Mammary epithelial cell (primary cell): ENCODE data around the gene POMT2.

Source experiments
- EZH2 ChIP-seq: IDR thresholded peaks from 2 replicates; pipeline ENCODE4 v1.6.1; 2012; ENCODE audit warnings: low read length, inconsistent platforms, borderline replicate concordance
- TF ChIP-seq, protein P1 (sequence below), 2 donors: IDR thresholded peaks in 1 of 2; conservative IDR thresholded peaks in 1 of 2; 2 replicates each; pipeline ENCODE4 v1.5.1; 2011 to 2012; ENCODE audit warnings: inconsistent platforms in 2 of 2, low read length in 2 of 2, mild to moderate bottlenecking in 2 of 2, control low read depth in 1 of 2, low read depth in 1 of 2; ENCODE audit not compliant: insufficient read depth in 1 of 2; ENCODE audit errors: extremely low read depth in 1 of 2

DNA sequence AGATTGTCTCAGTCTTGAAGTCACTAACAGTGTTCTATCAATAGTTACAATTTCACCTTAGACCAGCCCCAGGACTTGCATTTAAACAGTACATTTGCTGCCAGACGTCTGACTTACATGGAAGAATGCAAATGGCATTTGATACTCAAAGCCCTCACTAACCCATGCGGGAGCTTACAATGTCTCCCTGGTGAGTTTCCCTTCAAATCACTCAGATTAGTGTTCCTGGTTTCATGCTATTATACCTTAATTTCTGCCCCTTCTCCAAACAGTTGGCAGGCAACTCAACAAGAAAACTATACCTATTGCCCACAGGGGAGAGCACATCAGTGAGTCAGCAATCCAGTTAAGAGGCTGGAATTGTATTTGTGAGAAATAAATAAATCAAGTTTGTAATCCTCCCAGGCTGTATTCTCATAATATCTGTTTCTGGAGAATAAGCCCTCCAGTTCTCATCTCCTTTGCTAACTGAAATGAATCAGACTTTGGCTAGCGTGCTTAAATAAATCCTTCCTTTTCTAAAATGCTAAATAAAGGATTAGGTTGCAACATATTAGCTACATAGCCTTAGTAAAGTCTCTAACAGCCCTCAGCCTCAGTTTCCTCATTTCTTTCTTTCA lies 23.8 kb upstream of the POMT2 start:
- TF ChIP-seq, protein P1, sequence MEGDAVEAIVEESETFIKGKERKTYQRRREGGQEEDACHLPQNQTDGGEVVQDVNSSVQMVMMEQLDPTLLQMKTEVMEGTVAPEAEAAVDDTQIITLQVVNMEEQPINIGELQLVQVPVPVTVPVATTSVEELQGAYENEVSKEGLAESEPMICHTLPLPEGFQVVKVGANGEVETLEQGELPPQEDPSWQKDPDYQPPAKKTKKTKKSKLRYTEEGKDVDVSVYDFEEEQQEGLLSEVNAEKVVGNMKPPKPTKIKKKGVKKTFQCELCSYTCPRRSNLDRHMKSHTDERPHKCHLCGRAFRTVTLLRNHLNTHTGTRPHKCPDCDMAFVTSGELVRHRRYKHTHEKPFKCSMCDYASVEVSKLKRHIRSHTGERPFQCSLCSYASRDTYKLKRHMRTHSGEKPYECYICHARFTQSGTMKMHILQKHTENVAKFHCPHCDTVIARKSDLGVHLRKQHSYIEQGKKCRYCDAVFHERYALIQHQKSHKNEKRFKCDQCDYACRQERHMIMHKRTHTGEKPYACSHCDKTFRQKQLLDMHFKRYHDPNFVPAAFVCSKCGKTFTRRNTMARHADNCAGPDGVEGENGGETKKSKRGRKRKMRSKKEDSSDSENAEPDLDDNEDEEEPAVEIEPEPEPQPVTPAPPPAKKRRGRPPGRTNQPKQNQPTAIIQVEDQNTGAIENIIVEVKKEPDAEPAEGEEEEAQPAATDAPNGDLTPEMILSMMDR (conservative IDR thresholded peaks at IDR 0.05 in 1 of 2, IDR thresholded peaks at IDR 0.05 in 1 of 2; ENCODE audit: extremely low read depth in 1 of 2, insufficient read depth in 1 of 2, low read depth in 1 of 2, low read length in 2 of 2) = no peak
- TF ChIP-seq EZH2 = no peak
